OCI-LY3 (cell line): Measurements from ENCODE around the gene BRINP3.

Experiments
- H2AFZ ChIP-seq: fragments of 200-600, 300-600 bp; shearing (Covaris generic); 2 replicates; pipeline ENCODE4 v1.6.0; 2014; ENCODE audit warnings: antibody characterized with exemption, low read depth, low read length
- H3K27ac ChIP-seq: fragments of 200-600, 300-600 bp; sonication (generic); 2 replicates; pipeline ENCODE4 v1.5.1; 2014; ENCODE audit warnings: mild to moderate bottlenecking, low read length, moderate library complexity, mixed read lengths
- H3K27me3 ChIP-seq: fragments of 200-600, 300-600 bp; sonication (generic); 2 replicates; pipeline ENCODE4 v1.6.1; 2014; ENCODE audit warnings: low read depth, low read length, mixed read lengths
- H3K36me3 ChIP-seq: fragments of 200-600, 300-600 bp; sonication (generic); replicated peaks from 2 replicates; pipeline ENCODE3; 2014; ENCODE audit warnings: low read depth, low read length, mixed read lengths
- H3K4me1 ChIP-seq: fragments of 300-600, 200-600 bp; sonication (generic); 2 replicates; pipeline ENCODE4 v1.6.1; 2014; ENCODE audit warnings: low read length, mixed read lengths
- H3K4me2 ChIP-seq: fragments of 200-600, 300-600 bp; sonication (generic); 2 replicates; pipeline ENCODE4 v1.6.1; 2014; ENCODE audit warnings: low read length, mixed read lengths
- H3K4me3 ChIP-seq: fragments of 300-600, 200-600 bp; sonication (generic); 2 replicates; pipeline ENCODE4 v1.5.1; 2014; ENCODE audit warnings: antibody characterized with exemption, mild to moderate bottlenecking, low read length, moderate library complexity
- H3K79me2 ChIP-seq: fragments of 300-600, 200-600 bp; shearing (Covaris generic); 2 replicates; pipeline ENCODE4 v1.6.1; 2014; ENCODE audit warnings: mild to moderate bottlenecking, low read length, mixed read lengths
- H3K9ac ChIP-seq: fragments of 300-600, 200-600 bp; shearing (Covaris generic); 2 replicates; pipeline ENCODE4 v1.6.0; 2014; ENCODE audit warnings: mild to moderate bottlenecking, low read length, moderate library complexity
- H3K9me3 ChIP-seq: fragments of 200-600, 300-600 bp; shearing (Covaris generic); 2 replicates; pipeline ENCODE4 v1.6.1; 2014; ENCODE audit warnings: low read length, mixed read lengths; ENCODE audit not compliant: insufficient read depth
- H4K20me1 ChIP-seq: fragments of 200-600, 300-600 bp; sonication (generic); 2 replicates; pipeline ENCODE4 v1.6.1; 2016; ENCODE audit warnings: low read length, mixed read lengths; ENCODE audit not compliant: insufficient read depth
- EZH2phosphoT487 ChIP-seq: fragments of 200-600 bp; shearing (Covaris generic); IDR thresholded peaks from 2 replicates; pipeline ENCODE4 v1.6.1; 2018; ENCODE audit warnings: antibody characterized with exemption, mixed run types, low read depth
- TF ChIP-seq, protein P1 (sequence below): fragments of 200-600, 300-600 bp; sonication (generic); IDR thresholded peaks from 2 replicates; pipeline ENCODE4 v1.5.1; 2014; ENCODE audit warnings: antibody characterized with exemption, low read length, low read depth

Gene BRINP3

DNA sequence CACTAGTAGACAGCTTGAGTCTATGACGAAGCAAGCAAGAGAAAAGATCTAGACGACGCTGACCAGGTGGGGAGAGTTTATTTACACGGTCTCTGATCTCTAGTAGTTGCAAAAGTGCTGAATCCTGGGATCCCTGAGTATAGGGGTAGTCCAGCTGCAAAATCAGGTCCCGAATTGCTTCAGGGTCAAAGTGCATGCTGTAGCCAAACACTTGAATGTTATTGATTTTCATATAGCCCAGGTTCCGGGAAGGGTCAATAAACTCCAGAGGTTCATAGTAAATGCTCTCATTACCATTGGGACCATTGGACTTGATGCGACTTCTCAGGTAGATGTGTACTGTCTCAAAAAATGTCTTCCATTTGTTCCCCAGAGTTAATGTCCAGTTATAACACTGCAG, 379.6 kb downstream of the BRINP3 start:
- Histone ChIP-seq H3K27me3 (no peaks in the 10 kb centered on the region), H4K20me1 (no peaks in the 10 kb centered on the region), H3K79me2 (no peaks in the 10 kb centered on the region), H3K4me1 (no peaks in the 10 kb centered on the region), H3K27ac (no peak overlapping the region), H3K4me3 (no peak overlapping the region), H3K36me3 (no peaks in the 10 kb centered on the region), H3K9me3 (no peaks in the 10 kb centered on the region), H3K9ac (no peak overlapping the region), H3K4me2 (no peak overlapping the region), H2AFZ (no peak overlapping the region)
- TF ChIP-seq, protein P1, sequence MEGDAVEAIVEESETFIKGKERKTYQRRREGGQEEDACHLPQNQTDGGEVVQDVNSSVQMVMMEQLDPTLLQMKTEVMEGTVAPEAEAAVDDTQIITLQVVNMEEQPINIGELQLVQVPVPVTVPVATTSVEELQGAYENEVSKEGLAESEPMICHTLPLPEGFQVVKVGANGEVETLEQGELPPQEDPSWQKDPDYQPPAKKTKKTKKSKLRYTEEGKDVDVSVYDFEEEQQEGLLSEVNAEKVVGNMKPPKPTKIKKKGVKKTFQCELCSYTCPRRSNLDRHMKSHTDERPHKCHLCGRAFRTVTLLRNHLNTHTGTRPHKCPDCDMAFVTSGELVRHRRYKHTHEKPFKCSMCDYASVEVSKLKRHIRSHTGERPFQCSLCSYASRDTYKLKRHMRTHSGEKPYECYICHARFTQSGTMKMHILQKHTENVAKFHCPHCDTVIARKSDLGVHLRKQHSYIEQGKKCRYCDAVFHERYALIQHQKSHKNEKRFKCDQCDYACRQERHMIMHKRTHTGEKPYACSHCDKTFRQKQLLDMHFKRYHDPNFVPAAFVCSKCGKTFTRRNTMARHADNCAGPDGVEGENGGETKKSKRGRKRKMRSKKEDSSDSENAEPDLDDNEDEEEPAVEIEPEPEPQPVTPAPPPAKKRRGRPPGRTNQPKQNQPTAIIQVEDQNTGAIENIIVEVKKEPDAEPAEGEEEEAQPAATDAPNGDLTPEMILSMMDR = no peak
- TF ChIP-seq EZH2phosphoT487 = no peak

DNA sequence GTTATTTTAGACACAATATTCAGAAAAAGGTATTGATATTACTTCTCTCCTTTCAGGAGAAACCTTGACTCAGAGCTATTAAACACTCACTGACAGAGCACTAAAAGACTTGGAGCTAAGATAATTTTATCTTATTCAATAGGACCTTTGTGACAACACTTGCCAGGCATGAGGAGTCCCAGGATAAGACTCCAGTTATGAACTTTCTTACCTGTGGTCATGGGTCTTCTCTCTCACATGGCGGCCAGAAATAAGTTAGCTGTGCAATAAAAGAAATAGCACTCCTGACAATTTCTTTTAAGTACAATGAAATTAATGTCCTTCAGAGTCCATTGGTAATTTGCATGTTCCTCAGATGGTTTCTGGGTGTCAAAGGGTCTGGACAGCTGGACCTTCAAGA, 382.1 kb downstream of the BRINP3 start:
- H2AFZ ChIP-seq = no peak overlapping the region
- TF ChIP-seq, protein P1 = no peak
- no peak for TF ChIP-seq EZH2phosphoT487
- H3K27me3 ChIP-seq = no peaks in the 10 kb centered on the region

DNA sequence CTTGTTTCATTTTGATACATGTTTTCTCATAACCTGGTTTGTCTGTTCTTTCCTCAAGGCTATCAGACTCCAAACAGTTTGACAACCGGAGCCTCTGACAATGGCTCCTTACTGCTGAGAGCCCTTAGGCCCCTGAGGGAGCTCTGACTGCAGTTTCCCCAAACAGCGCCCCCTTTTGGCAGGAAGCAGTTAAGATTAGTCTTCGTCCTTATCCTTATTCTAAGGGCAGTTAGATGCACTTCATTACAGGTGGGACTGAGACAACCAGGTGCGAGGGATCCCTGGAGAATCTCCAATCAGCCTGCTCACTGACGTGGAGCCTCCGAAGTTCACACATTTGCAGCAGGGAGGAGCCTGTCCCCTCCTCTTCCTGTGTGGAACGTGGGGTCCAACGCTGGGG, 393.1 kb downstream of the BRINP3 start:
- H2AFZ ChIP-seq = no peak overlapping the region
- no peak overlapping the region for H3K4me2 ChIP-seq
- no peak overlapping the region for H3K9ac ChIP-seq
- TF ChIP-seq EZH2phosphoT487 = no peak
- TF ChIP-seq, protein P1 = peak; percentile 42
- no peaks in the 10 kb centered on the region for H3K4me1 ChIP-seq
- H3K4me3 ChIP-seq = no peak overlapping the region
- no peaks in the 10 kb centered on the region for H3K36me3 ChIP-seq
- no peaks in the 10 kb centered on the region for H3K9me3 ChIP-seq
- no peaks in the 10 kb centered on the region for H3K27me3 ChIP-seq
- H4K20me1 ChIP-seq = no peaks in the 10 kb centered on the region
- H3K27ac ChIP-seq = no peak overlapping the region
- H3K79me2 ChIP-seq = no peaks in the 10 kb centered on the region

More for the DNA sequence above, 382.1 kb downstream of the BRINP3 start:
- Histone ChIP-seq H3K27ac (no peak overlapping the region), H3K4me3 (no peak overlapping the region), H3K4me1 (no peaks in the 10 kb centered on the region), H4K20me1 (no peaks in the 10 kb centered on the region), H3K9me3 (no peaks in the 10 kb centered on the region), H3K79me2 (no peaks in the 10 kb centered on the region), H3K4me2 (no peak overlapping the region), H3K9ac (no peak overlapping the region), H3K36me3 (no peaks in the 10 kb centered on the region)

DNA sequence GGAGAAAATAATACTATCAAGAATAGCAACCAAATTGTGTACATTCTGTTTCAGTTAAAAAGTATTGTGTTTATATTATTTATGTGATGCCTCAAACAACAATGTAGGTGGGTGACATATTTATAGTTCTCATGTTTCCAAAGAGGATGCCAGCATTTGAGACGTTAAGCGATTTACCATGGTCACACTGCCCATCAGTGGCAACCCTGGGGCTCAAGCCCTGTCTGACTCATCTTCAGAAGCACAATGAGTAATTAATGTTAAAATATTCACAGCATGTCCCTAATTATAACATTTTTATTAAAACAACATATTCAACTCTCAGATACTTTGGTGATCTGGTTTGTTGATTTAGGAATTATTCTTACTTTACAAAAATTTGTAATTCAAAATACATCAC, 409.4 kb downstream of the BRINP3 start:
- H3K36me3 ChIP-seq = no peaks in the 10 kb centered on the region
- no peak overlapping the region for H3K27ac ChIP-seq
- H3K79me2 ChIP-seq = no peaks in the 10 kb centered on the region
- no peaks in the 10 kb centered on the region for H3K27me3 ChIP-seq
- no peaks in the 10 kb centered on the region for H3K9me3 ChIP-seq
- no peak overlapping the region for H3K4me2 ChIP-seq
- H3K4me3 ChIP-seq = no peak overlapping the region
- peaks cover 8% of the 10 kb centered on the region; the same call in 1 of the 2 replicates for H3K4me1 ChIP-seq
- no peak overlapping the region for H2AFZ ChIP-seq
- H3K9ac ChIP-seq = no peak overlapping the region
- no peaks in the 10 kb centered on the region for H4K20me1 ChIP-seq
- no peak for TF ChIP-seq EZH2phosphoT487
- TF ChIP-seq, protein P1 = no peak
